A673 (cell line): Measurements from ENCODE around the gene NSD2.

Experiments used
- CTCF ChIP-seq: fragments of 300-800, 200-600 bp; sonication (generic); conservative IDR thresholded peaks from 2 replicates; pipeline ENCODE4 v1.5.1; 2017; ENCODE audit warnings: low read depth, mild to moderate bottlenecking, antibody characterized with exemption, low read length, moderate library complexity, mixed read lengths
- EZH2 ChIP-seq: fragments of 200-600 bp; sonication (generic); IDR thresholded peaks from 2 replicates; pipeline ENCODE4 v1.6.1; 2017; ENCODE audit warnings: borderline replicate concordance, low read depth, mild to moderate bottlenecking, mixed read lengths, antibody characterized with exemption, low read length; ENCODE audit not compliant: poor library complexity, severe bottlenecking

- no peak for TF ChIP-seq CTCF
- no peak for TF ChIP-seq EZH2
Observed at GRCh38 chr4:1927675-1928074, 56.5 kb downstream of the NSD2 start.
